Breast epithelium (tissue), 4 donors: Measurements from ENCODE around the gene BCL10. TPM values are rescaled to one million over a fixed set of nuclear protein-coding genes. Genes with fewer than 3 reads are reported as not detected.
"Not testable (repeated sequence)": the region's sequence is repeated elsewhere in the genome, so short reads cannot be mapped to it uniquely, and the experiment has no call there.

Experiments used
- DNase-seq, 2 donors: peaks; one replicate each; pipeline ENCODE4 v3.0.0-alpha.2; 2019; ENCODE audit warnings: low spot score in 2 of 2
- H3K27ac ChIP-seq, 2 donors: fragments of 200-600 bp; sonication (generic) in 1 of 2; one replicate each; pipeline ENCODE4 v1.5.1; 2016 to 2019; ENCODE audit warnings: mild to moderate bottlenecking in 1 of 2
- H3K27me3 ChIP-seq, 2 donors: fragments of 200-600 bp; sonication (generic) in 1 of 2; one replicate each; pipeline versions ENCODE4 v1.5.1 to v1.6.0; 2017 to 2019; ENCODE audit warnings: control low read depth in 1 of 2, mild to moderate bottlenecking in 1 of 2
- H3K36me3 ChIP-seq: fragments of 200-600 bp; one replicate; pipeline ENCODE4 v1.5.1; 2019
- H3K4me1 ChIP-seq, 2 donors: fragments of 200-600 bp; sonication (generic); one replicate each; pipeline ENCODE4 v1.5.1; 2016 to 2019; ENCODE audit warnings: control low read depth in 1 of 2
- H3K4me3 ChIP-seq, 3 donors: fragments of 200-600 bp; sonication (generic); 1 replicate in 2 of 3; 2 replicates in 1 of 3; pipeline ENCODE4 v1.5.1; 2016 to 2019; ENCODE audit warnings: mild to moderate bottlenecking in 3 of 3, moderate library complexity in 2 of 3
- H3K9me3 ChIP-seq, 2 donors: fragments of 200-600 bp; sonication (generic) in 1 of 2; one replicate each; pipeline ENCODE4 v1.5.1; 2016 to 2019; ENCODE audit warnings: control low read depth in 1 of 2
- POLR2A ChIP-seq: fragments of 450-650 bp; IDR thresholded peaks from one replicate; pipeline ENCODE4 v1.6.1; 2016; ENCODE audit warnings: antibody characterized with exemption, mild to moderate bottlenecking, moderate library complexity
- POLR2AphosphoS5 ChIP-seq, 3 donors: sonication (generic); formaldehyde crosslinking; IDR thresholded peaks; one replicate each; pipeline ENCODE4 v1.6.1; 2017; ENCODE audit warnings: antibody characterized with exemption in 3 of 3
- intact Hi-C: fragments of 100-400 bp; cut with DNase I; formaldehyde crosslinking; loops from one replicate; pipeline ENCODE4 v1.15.1; 2023; ENCODE audit warnings: low total_unique reads
- total RNA-seq, 3 donors: library from RNA; depleted of rRNA; stranded (reverse); fragments of >200 nt; gene quantifications; one replicate each; pipeline ENCODE4 v1.1.0, GENCODE V29; 2016
- TF ChIP-seq, protein P1 (sequence below), 3 donors: fragments of 450-650 bp; IDR thresholded peaks; one replicate each; pipeline ENCODE4 v1.5.1; 2016 to 2017; ENCODE audit warnings: antibody characterized with exemption in 3 of 3, mild to moderate bottlenecking in 3 of 3, moderate library complexity in 3 of 3

The BCL10 gene
- total RNA-seq, 3 donors from 2014 or later = 16.5 to 23.6 (median 17.7) TPM

DNA sequence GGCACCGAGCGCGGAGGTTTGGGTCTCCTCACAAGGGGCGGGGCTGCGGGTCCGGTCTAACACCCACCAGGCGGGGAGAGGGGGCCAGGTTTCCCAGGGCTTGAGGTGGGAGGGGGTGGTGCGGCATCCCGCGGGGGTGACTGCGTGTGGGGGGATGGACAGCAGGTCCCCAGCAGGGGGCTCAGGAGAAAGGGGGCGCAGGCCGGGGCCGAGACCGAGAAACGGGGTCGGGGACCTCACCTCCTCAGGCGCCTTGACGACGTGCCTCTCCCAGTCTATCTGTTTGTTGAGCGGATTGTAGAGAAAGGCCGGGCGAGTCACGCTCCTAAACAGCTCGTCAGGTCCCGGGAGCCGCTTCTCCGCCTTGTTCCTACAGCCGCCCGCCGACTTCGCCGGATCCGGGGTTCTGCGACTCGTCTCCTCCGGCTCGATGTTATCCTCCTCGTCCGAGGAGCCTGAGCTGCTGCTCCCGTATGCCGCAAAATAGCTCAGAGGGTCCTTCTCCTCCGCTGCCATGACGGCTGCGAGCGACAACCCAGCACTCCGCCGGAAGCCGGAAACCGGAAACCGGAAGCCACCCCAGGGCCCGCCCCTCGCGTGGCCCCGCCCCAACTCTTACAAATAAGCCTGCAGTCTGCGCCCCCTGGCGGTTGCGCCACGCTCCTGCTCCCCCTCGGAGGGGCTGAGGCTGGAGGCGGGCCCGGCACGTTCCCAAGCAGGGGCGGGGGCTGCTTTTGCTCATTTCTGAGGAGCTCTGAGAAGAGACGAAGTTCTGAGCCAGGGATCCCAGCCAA lies 17.1 kb downstream of the BCL10 start, which contains the start of gene C1orf52:
Gene C1orf52, minus strand, starts transcription at position 545 of the 794 bp plus-strand sequence. Its CDS starts 29 bp downstream, at position 516.
- peak within 1 kb of the TSS; percentile 94 to 98 (median 97) for H3K4me3 ChIP-seq
- peak; percentile 92 to 95 for DNase-seq
- intact Hi-C loops = loop anchor here (5.0 kb wide), 1 partner anchor 322 kb away; no protein-coding TSS in a partner anchor
- H3K27ac ChIP-seq = peak within 1 kb of the TSS; percentile 88 to 93
- H3K9me3 ChIP-seq = no peaks in the 10 kb centered on the region
- no peaks in the 10 kb centered on the region for H3K27me3 ChIP-seq
- no peaks in the 10 kb centered on the region for H3K36me3 ChIP-seq
- peaks cover 0 to 10% of the 10 kb centered on the region in 2 donors for H3K4me1 ChIP-seq
- peak; percentile 74 for TF ChIP-seq POLR2A
- TF ChIP-seq POLR2AphosphoS5 (IDR thresholded peaks at IDR 0.05) = peak; percentile 73 to 91 (median 78)
- TF ChIP-seq, protein P1, sequence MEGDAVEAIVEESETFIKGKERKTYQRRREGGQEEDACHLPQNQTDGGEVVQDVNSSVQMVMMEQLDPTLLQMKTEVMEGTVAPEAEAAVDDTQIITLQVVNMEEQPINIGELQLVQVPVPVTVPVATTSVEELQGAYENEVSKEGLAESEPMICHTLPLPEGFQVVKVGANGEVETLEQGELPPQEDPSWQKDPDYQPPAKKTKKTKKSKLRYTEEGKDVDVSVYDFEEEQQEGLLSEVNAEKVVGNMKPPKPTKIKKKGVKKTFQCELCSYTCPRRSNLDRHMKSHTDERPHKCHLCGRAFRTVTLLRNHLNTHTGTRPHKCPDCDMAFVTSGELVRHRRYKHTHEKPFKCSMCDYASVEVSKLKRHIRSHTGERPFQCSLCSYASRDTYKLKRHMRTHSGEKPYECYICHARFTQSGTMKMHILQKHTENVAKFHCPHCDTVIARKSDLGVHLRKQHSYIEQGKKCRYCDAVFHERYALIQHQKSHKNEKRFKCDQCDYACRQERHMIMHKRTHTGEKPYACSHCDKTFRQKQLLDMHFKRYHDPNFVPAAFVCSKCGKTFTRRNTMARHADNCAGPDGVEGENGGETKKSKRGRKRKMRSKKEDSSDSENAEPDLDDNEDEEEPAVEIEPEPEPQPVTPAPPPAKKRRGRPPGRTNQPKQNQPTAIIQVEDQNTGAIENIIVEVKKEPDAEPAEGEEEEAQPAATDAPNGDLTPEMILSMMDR (IDR thresholded peaks at IDR 0.05) = peak; percentile 98

DNA sequence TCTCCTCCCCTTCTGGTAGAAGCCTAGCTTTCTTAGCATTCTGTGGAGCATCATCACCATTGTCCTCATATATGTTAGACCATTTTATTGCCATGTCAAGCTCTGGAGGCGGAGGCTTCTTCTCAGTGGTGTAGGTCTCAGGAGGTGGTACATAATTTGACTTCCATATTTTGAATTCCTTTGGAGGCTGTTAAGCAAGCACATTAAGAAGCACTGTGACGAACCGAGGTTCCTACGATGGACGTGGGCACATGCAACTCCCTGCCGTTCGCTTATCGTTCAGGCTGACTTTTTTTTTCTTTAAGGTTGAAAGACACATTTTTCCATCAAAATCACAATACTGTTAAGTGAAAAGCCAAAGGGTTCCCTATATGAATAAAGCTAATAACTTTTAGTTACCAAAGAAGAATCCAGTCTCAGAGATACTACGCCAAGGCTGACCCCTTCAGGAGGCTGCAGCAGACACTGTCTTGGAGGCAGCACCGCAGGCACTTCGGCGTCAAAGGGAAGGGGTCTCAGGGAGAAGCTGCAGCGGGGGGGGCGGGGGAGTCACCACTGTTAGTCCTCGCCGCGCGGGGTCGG lies 17.8 kb downstream of the BCL10 start:
- H3K27ac ChIP-seq = peak overlapping the region; percentile 88 to 93
- H3K4me3 ChIP-seq = peak overlapping the region; percentile 94 to 98 (median 97)
- H3K9me3 ChIP-seq = no peaks in the 10 kb centered on the region
- no peaks in the 10 kb centered on the region for H3K27me3 ChIP-seq
- TF ChIP-seq POLR2A = no peak
- TF ChIP-seq, protein P1 (IDR thresholded peaks at IDR 0.05) = no peak
- H3K36me3 ChIP-seq = no peaks in the 10 kb centered on the region
- H3K4me1 ChIP-seq = peaks cover 0 to 10% of the 10 kb centered on the region in 2 donors
- intact Hi-C loops = loop anchor here (5.0 kb wide), 1 partner anchor 321 kb away; no protein-coding TSS in a partner anchor
- DNase-seq = no peak

DNA sequence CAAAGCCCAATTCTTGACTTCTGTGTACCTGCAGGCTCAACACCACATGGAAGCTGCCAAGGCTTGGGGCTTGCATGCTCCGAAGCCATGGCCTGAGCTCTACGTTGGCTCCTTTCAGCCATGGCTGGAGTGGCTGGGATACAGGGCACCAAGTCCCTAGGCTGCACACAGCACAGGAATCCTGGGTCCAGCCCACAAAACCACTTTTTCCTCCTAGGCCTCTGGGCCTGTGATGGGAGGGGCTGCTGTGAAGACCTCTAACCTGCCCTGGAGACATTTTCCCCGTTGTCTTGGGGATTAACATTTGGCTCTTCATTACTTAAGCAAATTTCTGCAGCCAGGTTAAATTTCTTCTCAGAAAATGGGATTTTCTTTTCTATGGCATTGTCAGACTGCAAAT lies 27.4 kb downstream of the BCL10 start:
- DNase-seq, H3K27ac ChIP-seq, H3K4me3 ChIP-seq, H3K4me1 ChIP-seq, H3K9me3 ChIP-seq, H3K27me3 ChIP-seq, H3K36me3 ChIP-seq: not testable (repeated sequence)
- intact Hi-C loops = loop anchor here (10.0 kb wide), 1 partner anchor 664 kb away; no protein-coding TSS in a partner anchor

DNA sequence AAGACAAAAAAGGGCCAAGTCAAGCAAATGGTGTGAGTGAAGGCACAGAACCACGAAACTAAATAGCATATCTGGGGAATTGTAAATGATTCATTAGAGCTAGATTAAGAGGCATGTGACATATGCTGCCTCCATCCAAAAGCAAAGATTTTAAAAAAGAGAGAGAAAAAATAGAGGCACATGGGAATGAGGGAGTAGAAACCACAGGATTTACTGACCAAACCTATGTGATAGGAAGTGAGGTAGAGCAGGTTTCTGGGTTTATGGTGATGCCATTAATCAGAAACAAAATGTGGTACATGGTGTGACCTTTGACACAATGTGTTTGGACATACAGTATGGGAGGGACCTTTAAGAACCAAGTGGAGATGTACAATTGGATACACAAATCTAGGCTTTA lies 30.5 kb downstream of the BCL10 start:
- Histone ChIP-seq H3K27me3 (no peaks in the 10 kb centered on the region), H3K9me3 (no peaks in the 10 kb centered on the region), H3K36me3 (no peaks in the 10 kb centered on the region), H3K27ac (no peak overlapping the region), H3K4me1 (no peaks in the 10 kb centered on the region), H3K4me3 (no peak overlapping the region)
- no peak for TF ChIP-seq POLR2AphosphoS5 (IDR thresholded peaks at IDR 0.05)
- TF ChIP-seq, protein P1 (IDR thresholded peaks at IDR 0.05) = no peak
- TF ChIP-seq POLR2A = no peak
- intact Hi-C loops = loop anchor here (10.0 kb wide), 1 partner anchor 661 kb away; no protein-coding TSS in a partner anchor
- DNase-seq = no peak

DNA sequence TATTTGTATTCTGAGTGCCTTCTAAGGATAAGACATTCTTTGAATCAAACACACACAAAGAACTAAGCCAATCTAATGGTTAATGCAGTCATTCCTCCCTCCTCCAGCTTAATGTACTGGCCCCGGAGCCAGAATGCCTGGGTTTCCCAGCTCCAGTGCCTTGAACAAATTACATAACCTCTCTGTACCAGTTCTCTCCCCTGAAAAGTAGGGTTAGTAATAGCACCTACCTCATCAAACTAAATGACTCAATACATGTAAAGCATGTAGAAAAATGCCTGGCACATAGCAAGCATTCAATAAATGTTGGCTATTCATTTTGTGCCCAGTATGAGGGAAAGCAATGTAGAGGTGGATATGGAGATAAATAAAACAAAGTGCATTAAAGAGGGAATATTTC lies 31.0 kb downstream of the BCL10 start:
- TF ChIP-seq POLR2AphosphoS5 (IDR thresholded peaks at IDR 0.05) (no peak), POLR2A (no peak)
- TF ChIP-seq, protein P1 (IDR thresholded peaks at IDR 0.05) = no peak
- no peak for DNase-seq
- Histone ChIP-seq H3K9me3 (no peaks in the 10 kb centered on the region), H3K4me1 (no peaks in the 10 kb centered on the region), H3K27ac (no peak overlapping the region), H3K27me3 (no peaks in the 10 kb centered on the region), H3K36me3 (no peaks in the 10 kb centered on the region), H3K4me3 (no peak overlapping the region)
- intact Hi-C loops = loop anchor here (10.0 kb wide), 1 partner anchor 661 kb away; no protein-coding TSS in a partner anchor
